K562 (cell line): ENCODE measurements around the gene TTC39A. TPM values are rescaled to one million over a fixed set of nuclear protein-coding genes. Genes with fewer than 3 reads are reported as not detected.

Experiments used
- CSDE1 ChIP-seq, 2 experiments: fragments of 450-650 bp; IDR thresholded peaks; 2 replicates each; pipeline ENCODE4 v1.6.1; 2016; ENCODE audit warnings: mild to moderate bottlenecking in 1 of 2
- EGR1 ChIP-seq: fragments of 450-650 bp; conservative IDR thresholded peaks from 2 replicates; pipeline ENCODE4 v1.6.1; 2017; ENCODE audit warnings: mild to moderate bottlenecking
- FOXK2 ChIP-seq, 2 experiments: fragments of 450-650 bp; IDR thresholded peaks in 1 of 2; conservative IDR thresholded peaks in 1 of 2; 2 replicates each; pipeline ENCODE4 v1.6.1; 2016; ENCODE audit warnings: low read depth in 2 of 2, mild to moderate bottlenecking in 1 of 2
- ILK ChIP-seq: fragments of 450-650 bp; IDR thresholded peaks from 2 replicates; pipeline ENCODE4 v1.6.1; 2016; ENCODE audit warnings: missing genetic modification characterization, low read depth, mild to moderate bottlenecking, missing compliant biosample characterization, moderate library complexity, borderline replicate concordance
- NCOA4 ChIP-seq: fragments of 450-650 bp; IDR thresholded peaks from 2 replicates; pipeline ENCODE4 v1.6.1; 2018; ENCODE audit warnings: mild to moderate bottlenecking; ENCODE audit not compliant: partially characterized antibody
- PHF8 ChIP-seq: fragments of 200-600 bp; sonication (generic); IDR thresholded peaks from 2 replicates; pipeline ENCODE4 v1.6.1; 2012; ENCODE audit warnings: mixed run types, mild to moderate bottlenecking, inconsistent platforms, low read length, moderate library complexity, borderline replicate concordance
- PML ChIP-seq: IDR thresholded peaks from 2 replicates; pipeline ENCODE4 v1.6.1; 2012; ENCODE audit warnings: low read length, inconsistent platforms
- ZBED1 ChIP-seq: IDR thresholded peaks from 2 replicates; pipeline ENCODE4 v1.6.1; 2014
- ZNF197 ChIP-seq: fragments of 200-800 bp; sonication (Bioruptor generic); IDR thresholded peaks from 2 replicates; pipeline ENCODE4 v1.6.1; 2016; ENCODE audit warnings: low read depth, missing genetic modification characterization, missing compliant biosample characterization
- ZNF384 ChIP-seq: IDR thresholded peaks from 2 replicates; pipeline ENCODE4 v1.6.1; 2012; ENCODE audit warnings: low read depth, low read length, improper control_type of control experiment
- ZNF699 ChIP-seq: fragments of 250-450 bp; sonication (Bioruptor Pico); IDR thresholded peaks from 2 replicates; pipeline ENCODE4 v1.8.0; 2021; ENCODE audit warnings: mild to moderate bottlenecking, moderate library complexity; ENCODE audit not compliant: insufficient replicate concordance
- polyA plus RNA-seq, 8 experiments: library from polyadenylated mRNA; depleted of rRNA in 4 of 8; stranded (reverse) in 5 of 8; unstranded in 3 of 8; fragments of >200 nt; fragmentation: Nextera tagmentation in 2 of 8; fragmentation: Illumina TruSeq in 1 of 8; extraction: Ambion mirVana in 2 of 8; extraction: Trizol in 1 of 8; gene quantifications; 2 replicates each; pipeline versions ENCODE4 v1.2.1 to v1.2.3, GENCODE V29; 2011 to 2014; ENCODE audit warnings: inconsistent platforms in 1 of 8, missing spikeins in 1 of 8
- total RNA-seq, 7 experiments: library from RNA; depleted of rRNA in 6 of 7; stranded (reverse); fragments of >200 nt in 6 of 7; fragmentation: Illumina TruSeq in 2 of 7; extraction: Trizol in 2 of 7; gene quantifications; 2 replicates each; pipeline versions ENCODE4 v1.2.1 to v1.2.3, GENCODE V29; 2011 to 2021; ENCODE audit warnings: low replicate concordance in 1 of 7
- TF ChIP-seq, protein P1 (sequence below): fragments of 450-650 bp; IDR thresholded peaks from 2 replicates; pipeline ENCODE4 v1.6.1; 2016; ENCODE audit warnings: mild to moderate bottlenecking
- TF ChIP-seq, protein P2 (sequence below), 2 experiments: fragments of 250-450 bp in 1 of 2; fragments of 450-650 bp in 1 of 2; sonication (Bioruptor Pico) in 1 of 2; IDR thresholded peaks; 2 replicates each; pipeline versions ENCODE4 v1.6.1 to v1.8.0; 2016 to 2021; ENCODE audit warnings: mild to moderate bottlenecking in 2 of 2, moderate library complexity in 2 of 2, missing compliant biosample characterization in 1 of 2, missing genetic modification characterization in 1 of 2
- TF ChIP-seq, protein P3 (sequence below), 2 experiments: IDR thresholded peaks; 2 replicates each; pipeline ENCODE4 v1.6.1; 2012; ENCODE audit warnings: improper control_type of control experiment in 2 of 2, low read depth in 2 of 2, low read length in 2 of 2, borderline replicate concordance in 1 of 2
- TF ChIP-seq, protein P4 (sequence below): fragments of 450-650 bp; formaldehyde crosslinking; IDR thresholded peaks from 2 replicates; pipeline ENCODE4 v1.4.0; 2022; ENCODE audit warnings: missing genetic modification characterization
- TF ChIP-seq, protein P5 (sequence below), 3 experiments: IDR thresholded peaks in 2 of 3; conservative IDR thresholded peaks in 1 of 3; 2 replicates each; pipeline ENCODE4 v1.5.1; 2011 to 2012; ENCODE audit warnings: low read length in 3 of 3, mild to moderate bottlenecking in 3 of 3, control low read depth in 2 of 3, improper control_type of control experiment in 1 of 3, inconsistent platforms in 1 of 3, low read depth in 1 of 3, mixed read lengths in 1 of 3, moderate library complexity in 1 of 3; ENCODE audit not compliant: insufficient read depth in 2 of 3
- TF ChIP-seq, protein P6 (sequence below): IDR thresholded peaks from 2 replicates; pipeline ENCODE4 v1.6.1; 2016; ENCODE audit warnings: missing genetic modification characterization, missing compliant biosample characterization

Gene TTC39A
- total and polyA plus RNA-seq, 9 of the 15 experiments (the other 6 are each of a cell fraction or from before 2014, with no cell fraction given) = 0.18 to 0.82 (median 0.35) TPM

DNA sequence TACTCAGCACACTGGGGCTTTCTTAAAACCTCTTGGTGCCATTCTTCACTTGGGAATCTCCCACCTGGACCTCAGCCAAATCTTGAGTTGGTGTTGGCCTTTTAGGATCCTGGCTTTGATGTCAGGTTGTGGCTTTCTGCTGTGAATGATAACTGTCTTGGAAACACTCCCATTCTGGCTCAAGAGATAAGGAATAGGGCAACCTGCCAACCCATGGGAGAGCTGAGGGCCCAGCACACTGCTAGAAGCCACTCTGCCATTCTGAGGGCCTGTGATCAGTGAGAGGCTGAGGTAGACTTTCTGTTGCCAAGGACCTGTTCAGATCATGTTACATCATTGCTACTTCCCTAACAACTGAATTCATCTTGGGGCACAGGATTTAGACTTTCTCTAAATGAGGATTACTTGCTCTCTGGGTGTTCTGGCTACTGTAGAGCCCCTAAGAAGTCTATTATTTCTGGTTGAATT is 45.8 kb downstream of the TTC39A start (continued):
- TF ChIP-seq, protein P1, sequence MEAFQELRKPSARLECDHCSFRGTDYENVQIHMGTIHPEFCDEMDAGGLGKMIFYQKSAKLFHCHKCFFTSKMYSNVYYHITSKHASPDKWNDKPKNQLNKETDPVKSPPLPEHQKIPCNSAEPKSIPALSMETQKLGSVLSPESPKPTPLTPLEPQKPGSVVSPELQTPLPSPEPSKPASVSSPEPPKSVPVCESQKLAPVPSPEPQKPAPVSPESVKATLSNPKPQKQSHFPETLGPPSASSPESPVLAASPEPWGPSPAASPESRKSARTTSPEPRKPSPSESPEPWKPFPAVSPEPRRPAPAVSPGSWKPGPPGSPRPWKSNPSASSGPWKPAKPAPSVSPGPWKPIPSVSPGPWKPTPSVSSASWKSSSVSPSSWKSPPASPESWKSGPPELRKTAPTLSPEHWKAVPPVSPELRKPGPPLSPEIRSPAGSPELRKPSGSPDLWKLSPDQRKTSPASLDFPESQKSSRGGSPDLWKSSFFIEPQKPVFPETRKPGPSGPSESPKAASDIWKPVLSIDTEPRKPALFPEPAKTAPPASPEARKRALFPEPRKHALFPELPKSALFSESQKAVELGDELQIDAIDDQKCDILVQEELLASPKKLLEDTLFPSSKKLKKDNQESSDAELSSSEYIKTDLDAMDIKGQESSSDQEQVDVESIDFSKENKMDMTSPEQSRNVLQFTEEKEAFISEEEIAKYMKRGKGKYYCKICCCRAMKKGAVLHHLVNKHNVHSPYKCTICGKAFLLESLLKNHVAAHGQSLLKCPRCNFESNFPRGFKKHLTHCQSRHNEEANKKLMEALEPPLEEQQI = peak; percentile 87
- TF ChIP-seq, protein P2, sequence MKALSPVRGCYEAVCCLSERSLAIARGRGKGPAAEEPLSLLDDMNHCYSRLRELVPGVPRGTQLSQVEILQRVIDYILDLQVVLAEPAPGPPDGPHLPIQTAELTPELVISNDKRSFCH (CRISPR knock-in tag; IDR thresholded peaks at IDR 0.05) = no peak
- TF ChIP-seq, protein P2 (tag; IDR thresholded peaks at IDR 0.05) = peak; percentile 95
- TF ChIP-seq ZBED1 (peak; percentile 82; the same call in 1 of the 2 replicates), ZNF699 (no peak), EGR1 (no peak), FOXK2 (conservative IDR thresholded peaks at IDR 0.05 in 1 of 2, IDR thresholded peaks at IDR 0.05 in 1 of 2; ENCODE audit: low read depth in 2 of 2) (peak; percentile 63 to 68; a peak in 3 of 4 replicates), CSDE1 (IDR thresholded peaks at IDR 0.05) (no peak), NCOA4 (no peak), ZNF197 (CRISPR knock-in tag) (peak; percentile 74; the same call in 1 of the 2 replicates), PHF8 (no peak), ILK (tag) (no peak), ZNF384 (0 out of 2 replicates have a peak, but pooled peaks have one; percentile 50), PML (peak; percentile 97)
- TF ChIP-seq, protein P3, sequence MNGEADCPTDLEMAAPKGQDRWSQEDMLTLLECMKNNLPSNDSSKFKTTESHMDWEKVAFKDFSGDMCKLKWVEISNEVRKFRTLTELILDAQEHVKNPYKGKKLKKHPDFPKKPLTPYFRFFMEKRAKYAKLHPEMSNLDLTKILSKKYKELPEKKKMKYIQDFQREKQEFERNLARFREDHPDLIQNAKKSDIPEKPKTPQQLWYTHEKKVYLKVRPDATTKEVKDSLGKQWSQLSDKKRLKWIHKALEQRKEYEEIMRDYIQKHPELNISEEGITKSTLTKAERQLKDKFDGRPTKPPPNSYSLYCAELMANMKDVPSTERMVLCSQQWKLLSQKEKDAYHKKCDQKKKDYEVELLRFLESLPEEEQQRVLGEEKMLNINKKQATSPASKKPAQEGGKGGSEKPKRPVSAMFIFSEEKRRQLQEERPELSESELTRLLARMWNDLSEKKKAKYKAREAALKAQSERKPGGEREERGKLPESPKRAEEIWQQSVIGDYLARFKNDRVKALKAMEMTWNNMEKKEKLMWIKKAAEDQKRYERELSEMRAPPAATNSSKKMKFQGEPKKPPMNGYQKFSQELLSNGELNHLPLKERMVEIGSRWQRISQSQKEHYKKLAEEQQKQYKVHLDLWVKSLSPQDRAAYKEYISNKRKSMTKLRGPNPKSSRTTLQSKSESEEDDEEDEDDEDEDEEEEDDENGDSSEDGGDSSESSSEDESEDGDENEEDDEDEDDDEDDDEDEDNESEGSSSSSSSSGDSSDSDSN (IDR thresholded peaks at IDR 0.05; ENCODE audit: borderline replicate concordance in 1 of 2, low read depth in 2 of 2, low read length in 2 of 2) = no peak
- TF ChIP-seq, protein P4, sequence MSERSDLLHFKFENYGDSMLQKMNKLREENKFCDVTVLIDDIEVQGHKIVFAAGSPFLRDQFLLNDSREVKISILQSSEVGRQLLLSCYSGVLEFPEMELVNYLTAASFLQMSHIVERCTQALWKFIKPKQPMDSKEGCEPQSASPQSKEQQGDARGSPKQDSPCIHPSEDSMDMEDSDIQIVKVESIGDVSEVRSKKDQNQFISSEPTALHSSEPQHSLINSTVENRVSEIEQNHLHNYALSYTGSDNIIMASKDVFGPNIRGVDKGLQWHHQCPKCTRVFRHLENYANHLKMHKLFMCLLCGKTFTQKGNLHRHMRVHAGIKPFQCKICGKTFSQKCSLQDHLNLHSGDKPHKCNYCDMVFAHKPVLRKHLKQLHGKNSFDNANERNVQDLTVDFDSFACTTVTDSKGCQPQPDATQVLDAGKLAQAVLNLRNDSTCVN (CRISPR knock-in tag) = no peak
- TF ChIP-seq, protein P5, sequence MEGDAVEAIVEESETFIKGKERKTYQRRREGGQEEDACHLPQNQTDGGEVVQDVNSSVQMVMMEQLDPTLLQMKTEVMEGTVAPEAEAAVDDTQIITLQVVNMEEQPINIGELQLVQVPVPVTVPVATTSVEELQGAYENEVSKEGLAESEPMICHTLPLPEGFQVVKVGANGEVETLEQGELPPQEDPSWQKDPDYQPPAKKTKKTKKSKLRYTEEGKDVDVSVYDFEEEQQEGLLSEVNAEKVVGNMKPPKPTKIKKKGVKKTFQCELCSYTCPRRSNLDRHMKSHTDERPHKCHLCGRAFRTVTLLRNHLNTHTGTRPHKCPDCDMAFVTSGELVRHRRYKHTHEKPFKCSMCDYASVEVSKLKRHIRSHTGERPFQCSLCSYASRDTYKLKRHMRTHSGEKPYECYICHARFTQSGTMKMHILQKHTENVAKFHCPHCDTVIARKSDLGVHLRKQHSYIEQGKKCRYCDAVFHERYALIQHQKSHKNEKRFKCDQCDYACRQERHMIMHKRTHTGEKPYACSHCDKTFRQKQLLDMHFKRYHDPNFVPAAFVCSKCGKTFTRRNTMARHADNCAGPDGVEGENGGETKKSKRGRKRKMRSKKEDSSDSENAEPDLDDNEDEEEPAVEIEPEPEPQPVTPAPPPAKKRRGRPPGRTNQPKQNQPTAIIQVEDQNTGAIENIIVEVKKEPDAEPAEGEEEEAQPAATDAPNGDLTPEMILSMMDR (IDR thresholded peaks at IDR 0.05 in 2 of 3, conservative IDR thresholded peaks at IDR 0.05 in 1 of 3; ENCODE audit: insufficient read depth in 2 of 3, low read depth in 1 of 3, low read length in 3 of 3) = peak in 1 of 3 experiments; percentile 11; a peak in 1 of 6 replicates
- TF ChIP-seq, protein P6, sequence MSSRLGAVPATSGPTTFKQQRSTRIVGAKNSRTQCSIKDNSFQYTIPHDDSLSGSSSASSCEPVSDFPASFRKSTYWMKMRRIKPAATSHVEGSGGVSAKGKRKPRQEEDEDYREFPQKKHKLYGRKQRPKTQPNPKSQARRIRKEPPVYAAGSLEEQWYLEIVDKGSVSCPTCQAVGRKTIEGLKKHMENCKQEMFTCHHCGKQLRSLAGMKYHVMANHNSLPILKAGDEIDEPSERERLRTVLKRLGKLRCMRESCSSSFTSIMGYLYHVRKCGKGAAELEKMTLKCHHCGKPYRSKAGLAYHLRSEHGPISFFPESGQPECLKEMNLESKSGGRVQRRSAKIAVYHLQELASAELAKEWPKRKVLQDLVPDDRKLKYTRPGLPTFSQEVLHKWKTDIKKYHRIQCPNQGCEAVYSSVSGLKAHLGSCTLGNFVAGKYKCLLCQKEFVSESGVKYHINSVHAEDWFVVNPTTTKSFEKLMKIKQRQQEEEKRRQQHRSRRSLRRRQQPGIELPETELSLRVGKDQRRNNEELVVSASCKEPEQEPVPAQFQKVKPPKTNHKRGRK = no peak
